ENCODE results near the gene TOLLIP. TPM values are rescaled to one million over a fixed set of nuclear protein-coding genes. Genes with fewer than 3 reads are reported as not detected.

The TOLLIP gene
- total RNA-seq, 4 donors from 2014 or later, result 114 to 167 (median 129) TPM

DNA sequence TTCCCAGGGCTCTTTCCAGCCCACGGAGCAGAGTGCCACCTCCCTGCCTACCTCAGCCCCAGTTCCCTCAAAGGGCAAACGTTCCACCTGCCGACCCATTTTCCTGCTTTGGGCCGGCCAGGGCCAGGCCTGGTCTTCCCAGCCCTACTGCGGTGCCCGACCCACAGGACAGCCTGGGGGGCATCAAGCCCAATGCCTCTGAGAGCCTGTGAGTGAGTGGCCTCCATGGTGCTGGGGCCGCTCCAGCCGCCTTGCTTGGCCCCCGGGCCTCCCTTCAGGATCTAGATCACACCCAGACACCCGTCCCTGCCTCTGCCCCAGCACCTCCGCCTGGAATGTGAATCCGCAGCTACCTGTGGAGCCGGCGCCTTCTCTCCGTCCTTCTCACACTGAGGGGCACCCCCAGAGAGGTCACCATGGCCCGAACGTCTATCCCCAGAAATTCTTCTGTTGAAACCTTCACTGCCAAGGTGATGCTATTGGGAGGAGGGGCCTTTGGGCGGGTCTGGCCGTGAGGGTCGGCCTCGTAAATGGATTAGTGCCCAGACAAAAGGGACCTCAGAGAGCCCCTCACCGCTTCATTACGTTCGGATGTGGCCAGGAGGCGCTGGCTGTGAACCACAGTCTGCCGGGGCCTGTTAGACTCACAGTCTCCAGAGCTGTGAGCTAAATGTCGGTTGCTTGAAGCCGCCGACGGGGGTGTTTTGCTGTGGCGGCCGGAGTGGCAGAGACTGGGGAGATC is 44.1 kb upstream of the TOLLIP start:
- intact Hi-C loops (cut with DNase I; ENCODE audit: low total_unique reads), result no loop called here
- DNase-seq (ENCODE audit: low spot score in 2 of 2), result no peak
- 66 to 68% methylated on average over 29 to 32 of the region's 32 CpGs for WGBS, 2 donors
- TF ChIP-seq, protein P1, sequence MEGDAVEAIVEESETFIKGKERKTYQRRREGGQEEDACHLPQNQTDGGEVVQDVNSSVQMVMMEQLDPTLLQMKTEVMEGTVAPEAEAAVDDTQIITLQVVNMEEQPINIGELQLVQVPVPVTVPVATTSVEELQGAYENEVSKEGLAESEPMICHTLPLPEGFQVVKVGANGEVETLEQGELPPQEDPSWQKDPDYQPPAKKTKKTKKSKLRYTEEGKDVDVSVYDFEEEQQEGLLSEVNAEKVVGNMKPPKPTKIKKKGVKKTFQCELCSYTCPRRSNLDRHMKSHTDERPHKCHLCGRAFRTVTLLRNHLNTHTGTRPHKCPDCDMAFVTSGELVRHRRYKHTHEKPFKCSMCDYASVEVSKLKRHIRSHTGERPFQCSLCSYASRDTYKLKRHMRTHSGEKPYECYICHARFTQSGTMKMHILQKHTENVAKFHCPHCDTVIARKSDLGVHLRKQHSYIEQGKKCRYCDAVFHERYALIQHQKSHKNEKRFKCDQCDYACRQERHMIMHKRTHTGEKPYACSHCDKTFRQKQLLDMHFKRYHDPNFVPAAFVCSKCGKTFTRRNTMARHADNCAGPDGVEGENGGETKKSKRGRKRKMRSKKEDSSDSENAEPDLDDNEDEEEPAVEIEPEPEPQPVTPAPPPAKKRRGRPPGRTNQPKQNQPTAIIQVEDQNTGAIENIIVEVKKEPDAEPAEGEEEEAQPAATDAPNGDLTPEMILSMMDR (IDR thresholded peaks at IDR 0.05), result no peak
- H3K4me3 ChIP-seq (ENCODE audit: low read depth, poor library complexity, severe bottlenecking), result no peak overlapping the region

DNA sequence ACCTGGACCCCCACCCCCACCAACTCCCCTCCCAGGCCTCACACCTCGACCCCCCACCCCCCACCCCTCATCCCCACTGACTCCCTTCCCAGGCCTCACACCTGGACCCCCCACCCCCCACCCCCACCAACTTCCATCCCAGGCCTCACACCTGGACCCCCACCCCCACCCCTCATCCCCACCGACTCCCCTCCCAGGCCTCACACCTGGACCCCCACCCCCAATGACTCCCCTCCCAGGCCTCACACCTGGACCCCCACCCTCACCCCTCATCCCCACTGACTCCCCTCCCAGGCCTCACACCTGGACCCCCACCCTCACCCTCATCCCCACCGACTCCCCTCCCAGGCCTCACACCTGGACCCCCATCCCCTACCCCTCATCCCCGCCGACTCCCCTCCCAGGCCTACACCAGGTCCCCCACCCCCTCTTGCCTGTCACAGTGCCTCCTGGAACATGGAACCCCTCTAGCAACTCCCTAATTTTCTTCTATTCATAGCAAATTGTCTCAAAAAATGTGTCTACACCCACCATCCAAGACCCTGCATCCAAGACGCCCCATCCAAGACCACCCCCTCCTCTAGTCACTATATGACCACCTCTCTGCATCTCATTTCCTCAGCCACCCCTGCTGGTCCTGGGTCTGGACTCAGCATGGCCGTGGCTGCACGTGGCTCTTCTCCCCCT is 43.4 kb upstream of the TOLLIP start:
- DNase-seq (ENCODE audit: low spot score in 2 of 2), result no peak
- intact Hi-C loops (cut with DNase I; ENCODE audit: low total_unique reads), result no loop called here
- 70 to 82% methylated on average over 3 of the region's 8 CpGs for WGBS, 2 donors
- H3K4me3 ChIP-seq (ENCODE audit: low read depth, poor library complexity, severe bottlenecking), result no peak overlapping the region
- TF ChIP-seq, protein P1 (IDR thresholded peaks at IDR 0.05), result no peak
- no peak for TF ChIP-seq POLR2A (IDR thresholded peaks at IDR 0.05)

DNA sequence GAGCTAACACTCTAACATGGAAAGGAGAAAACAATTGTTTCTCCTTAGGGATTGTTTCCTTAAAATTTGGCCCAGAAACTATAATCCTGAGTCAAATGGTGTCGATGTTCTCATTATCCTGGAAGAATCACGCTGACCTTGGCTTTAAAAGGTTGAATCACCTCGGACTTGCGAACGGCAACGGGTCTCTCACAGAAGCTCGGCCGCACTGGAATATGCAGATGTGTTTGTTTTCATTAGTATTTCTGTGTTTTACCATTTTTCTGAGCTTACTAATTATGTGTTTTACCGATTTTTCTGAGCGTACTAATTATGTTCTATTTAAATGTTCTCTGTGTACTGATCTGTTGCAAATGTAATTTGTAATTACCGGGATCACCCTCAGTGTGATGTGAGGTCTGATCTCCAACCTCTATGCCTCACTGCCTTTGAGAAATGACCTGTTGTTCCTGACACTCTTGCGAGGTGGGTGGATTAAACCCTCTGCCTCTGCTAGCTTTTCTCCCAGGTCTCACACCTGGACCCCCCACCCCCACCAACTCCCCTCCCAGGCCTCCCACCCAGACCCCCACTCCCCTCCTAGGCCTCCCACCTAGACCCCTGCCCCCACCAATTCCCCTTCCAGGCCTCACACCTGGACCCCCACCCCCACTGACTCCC is 42.0 kb upstream of the TOLLIP start:
- intact Hi-C loops (cut with DNase I; ENCODE audit: low total_unique reads), result no loop called here
- WGBS, 2 donors, result 70 to 74% methylated on average over 12 of the region's 12 CpGs
- DNase-seq (ENCODE audit: low spot score in 2 of 2), result no peak
- no peak overlapping the region for H3K4me3 ChIP-seq (ENCODE audit: low read depth, poor library complexity, severe bottlenecking)
- TF ChIP-seq, protein P1 (IDR thresholded peaks at IDR 0.05), result no peak
- TF ChIP-seq POLR2A (IDR thresholded peaks at IDR 0.05), result no peak

DNA sequence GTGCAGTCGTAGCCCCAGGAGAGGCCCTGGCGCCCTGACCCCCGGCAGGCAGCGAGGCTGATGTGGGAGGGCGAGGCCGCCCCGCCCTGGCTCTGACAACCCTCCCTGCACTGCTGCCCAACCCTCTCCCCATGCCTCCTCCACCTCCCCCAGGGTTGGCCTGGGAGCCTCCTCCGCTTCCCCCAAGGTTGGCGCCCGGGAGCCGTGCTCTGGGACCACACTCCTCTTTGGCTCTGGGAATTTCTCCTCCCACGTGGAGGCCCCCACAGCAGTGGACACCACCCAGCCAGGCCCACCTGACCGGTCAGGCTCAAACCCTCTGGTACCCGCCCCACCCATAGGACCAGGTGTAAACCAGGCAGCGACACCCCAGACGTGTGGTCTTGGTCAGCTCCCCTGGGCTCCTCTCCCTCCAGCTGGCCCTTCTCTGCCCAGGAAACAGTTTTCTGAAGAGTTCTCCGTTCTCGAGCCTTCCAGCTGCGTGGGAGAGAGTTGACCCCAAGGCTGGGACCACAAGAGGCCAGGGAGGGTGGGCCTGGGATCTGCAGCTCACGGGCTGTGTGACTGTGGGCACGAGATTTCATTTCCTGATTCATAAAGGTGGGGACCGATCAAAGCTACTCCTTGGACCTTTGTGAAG is 40.8 kb upstream of the TOLLIP start:
- DNase-seq (ENCODE audit: low spot score in 2 of 2), result no peak
- intact Hi-C loops (cut with DNase I; ENCODE audit: low total_unique reads), result no loop called here
- H3K4me3 ChIP-seq (ENCODE audit: low read depth, poor library complexity, severe bottlenecking), result no peak overlapping the region
- WGBS, 2 donors, result 70 to 71% methylated on average over 20 to 21 of the region's 22 CpGs
- TF ChIP-seq, protein P1 (IDR thresholded peaks at IDR 0.05), result no peak
- TF ChIP-seq POLR2A (IDR thresholded peaks at IDR 0.05), result no peak

DNA sequence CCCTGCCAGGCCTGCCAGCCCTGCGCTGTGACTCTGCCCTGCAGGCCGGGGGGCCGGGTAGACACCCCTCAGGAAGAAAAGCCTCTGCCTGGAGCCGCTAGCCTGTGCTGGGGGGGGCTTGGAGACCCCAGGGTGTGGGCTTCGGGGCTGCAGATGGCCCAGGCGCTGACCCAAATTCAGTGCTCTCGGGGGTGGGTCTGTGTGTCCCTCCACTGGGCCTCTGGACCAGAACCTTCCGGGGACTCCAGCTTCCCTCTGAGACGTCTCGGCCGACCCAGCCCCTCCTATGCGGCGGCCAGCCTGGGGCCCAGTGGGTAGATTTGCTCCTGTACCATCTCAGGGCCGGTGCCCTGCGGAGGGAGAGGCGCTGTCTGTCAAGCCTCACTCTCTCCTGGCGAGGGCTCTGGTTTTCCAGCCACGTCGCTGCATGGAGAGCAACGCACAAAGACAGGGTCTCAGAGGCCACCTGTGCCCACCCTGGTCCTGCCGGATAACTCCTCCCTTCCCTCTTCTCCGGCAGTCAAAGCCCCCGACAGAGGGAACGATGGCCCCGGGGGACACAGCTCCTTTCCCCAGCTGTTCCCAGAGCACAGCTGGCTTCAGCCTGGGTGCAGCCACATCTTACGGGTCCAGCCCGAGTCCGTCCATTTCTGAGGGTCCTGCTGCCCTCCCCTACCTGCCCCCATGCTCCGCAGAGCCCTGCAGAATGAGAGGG is 40.1 kb upstream of the TOLLIP start:
- no peak for TF ChIP-seq POLR2A (IDR thresholded peaks at IDR 0.05)
- WGBS, 2 donors, result 61 to 65% methylated on average over 25 to 27 of the region's 29 CpGs
- intact Hi-C loops (cut with DNase I; ENCODE audit: low total_unique reads), result no loop called here
- no peak overlapping the region for H3K4me3 ChIP-seq (ENCODE audit: low read depth, poor library complexity, severe bottlenecking)
- peak in 1 of 2 donors; percentile 84 for DNase-seq (ENCODE audit: low spot score in 2 of 2)
